Measurements from ENCODE around the gene OTUB1.

Gene OTUB1

DNA sequence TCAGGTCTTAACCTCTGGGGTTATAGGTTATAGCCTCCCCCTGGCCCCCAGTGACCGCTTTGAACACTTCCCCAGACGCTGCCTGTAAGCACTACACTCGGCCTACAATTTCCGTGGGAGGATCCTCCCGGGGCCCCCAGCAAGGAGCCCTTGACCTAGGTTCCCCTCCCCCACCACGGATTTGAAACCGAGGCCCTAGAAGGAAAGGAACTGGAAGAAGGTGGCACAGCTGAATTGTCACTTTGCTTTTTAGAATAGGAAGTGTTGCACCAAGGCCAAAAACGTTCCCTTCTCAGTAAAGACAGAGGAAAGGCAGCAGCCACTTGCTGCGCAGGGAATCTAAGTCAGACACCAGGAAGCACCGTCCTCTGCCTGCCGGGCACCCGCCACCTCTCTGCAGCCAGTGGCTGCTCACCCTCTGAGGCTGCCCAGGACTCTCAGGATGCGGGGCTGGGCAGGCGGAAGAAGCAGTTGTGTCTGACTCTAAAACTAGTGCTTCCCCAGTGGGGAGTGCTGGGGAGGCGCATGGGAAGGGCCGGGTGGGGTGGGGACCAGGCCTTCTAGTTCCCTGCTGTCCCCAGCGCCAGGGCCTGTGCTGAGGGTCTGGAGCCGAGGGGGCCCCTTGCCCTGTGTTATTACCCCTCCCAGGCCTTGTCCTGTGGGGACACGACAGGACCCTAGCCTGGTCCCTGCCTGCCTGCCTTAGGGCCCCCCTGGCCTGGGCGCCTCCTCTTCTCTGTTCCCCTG lies 41.6 kb downstream of the OTUB1 start:
- TF ChIP-seq FOXP2 (optimal IDR thresholded peaks at IDR 0.05; ENCODE audit: borderline replicate concordance, extremely low read depth, extremely low read length, insufficient read depth) (no peak), TAF1 (IDR thresholded peaks at IDR 0.05; ENCODE audit: borderline replicate concordance, insufficient read depth, low read length) (no peak), SIN3A (IDR thresholded peaks at IDR 0.05; ENCODE audit: borderline replicate concordance, insufficient read depth, low read length) (no peak), POLR2AphosphoS5 (IDR thresholded peaks at IDR 0.05; ENCODE audit: low read depth, low read length) (no peak)
- TF ChIP-seq, protein P1, sequence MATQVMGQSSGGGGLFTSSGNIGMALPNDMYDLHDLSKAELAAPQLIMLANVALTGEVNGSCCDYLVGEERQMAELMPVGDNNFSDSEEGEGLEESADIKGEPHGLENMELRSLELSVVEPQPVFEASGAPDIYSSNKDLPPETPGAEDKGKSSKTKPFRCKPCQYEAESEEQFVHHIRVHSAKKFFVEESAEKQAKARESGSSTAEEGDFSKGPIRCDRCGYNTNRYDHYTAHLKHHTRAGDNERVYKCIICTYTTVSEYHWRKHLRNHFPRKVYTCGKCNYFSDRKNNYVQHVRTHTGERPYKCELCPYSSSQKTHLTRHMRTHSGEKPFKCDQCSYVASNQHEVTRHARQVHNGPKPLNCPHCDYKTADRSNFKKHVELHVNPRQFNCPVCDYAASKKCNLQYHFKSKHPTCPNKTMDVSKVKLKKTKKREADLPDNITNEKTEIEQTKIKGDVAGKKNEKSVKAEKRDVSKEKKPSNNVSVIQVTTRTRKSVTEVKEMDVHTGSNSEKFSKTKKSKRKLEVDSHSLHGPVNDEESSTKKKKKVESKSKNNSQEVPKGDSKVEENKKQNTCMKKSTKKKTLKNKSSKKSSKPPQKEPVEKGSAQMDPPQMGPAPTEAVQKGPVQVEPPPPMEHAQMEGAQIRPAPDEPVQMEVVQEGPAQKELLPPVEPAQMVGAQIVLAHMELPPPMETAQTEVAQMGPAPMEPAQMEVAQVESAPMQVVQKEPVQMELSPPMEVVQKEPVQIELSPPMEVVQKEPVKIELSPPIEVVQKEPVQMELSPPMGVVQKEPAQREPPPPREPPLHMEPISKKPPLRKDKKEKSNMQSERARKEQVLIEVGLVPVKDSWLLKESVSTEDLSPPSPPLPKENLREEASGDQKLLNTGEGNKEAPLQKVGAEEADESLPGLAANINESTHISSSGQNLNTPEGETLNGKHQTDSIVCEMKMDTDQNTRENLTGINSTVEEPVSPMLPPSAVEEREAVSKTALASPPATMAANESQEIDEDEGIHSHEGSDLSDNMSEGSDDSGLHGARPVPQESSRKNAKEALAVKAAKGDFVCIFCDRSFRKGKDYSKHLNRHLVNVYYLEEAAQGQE (IDR thresholded peaks at IDR 0.05; ENCODE audit: insufficient read depth in 1 of 2, low read depth in 2 of 2, low read length in 2 of 2), result no peak

DNA sequence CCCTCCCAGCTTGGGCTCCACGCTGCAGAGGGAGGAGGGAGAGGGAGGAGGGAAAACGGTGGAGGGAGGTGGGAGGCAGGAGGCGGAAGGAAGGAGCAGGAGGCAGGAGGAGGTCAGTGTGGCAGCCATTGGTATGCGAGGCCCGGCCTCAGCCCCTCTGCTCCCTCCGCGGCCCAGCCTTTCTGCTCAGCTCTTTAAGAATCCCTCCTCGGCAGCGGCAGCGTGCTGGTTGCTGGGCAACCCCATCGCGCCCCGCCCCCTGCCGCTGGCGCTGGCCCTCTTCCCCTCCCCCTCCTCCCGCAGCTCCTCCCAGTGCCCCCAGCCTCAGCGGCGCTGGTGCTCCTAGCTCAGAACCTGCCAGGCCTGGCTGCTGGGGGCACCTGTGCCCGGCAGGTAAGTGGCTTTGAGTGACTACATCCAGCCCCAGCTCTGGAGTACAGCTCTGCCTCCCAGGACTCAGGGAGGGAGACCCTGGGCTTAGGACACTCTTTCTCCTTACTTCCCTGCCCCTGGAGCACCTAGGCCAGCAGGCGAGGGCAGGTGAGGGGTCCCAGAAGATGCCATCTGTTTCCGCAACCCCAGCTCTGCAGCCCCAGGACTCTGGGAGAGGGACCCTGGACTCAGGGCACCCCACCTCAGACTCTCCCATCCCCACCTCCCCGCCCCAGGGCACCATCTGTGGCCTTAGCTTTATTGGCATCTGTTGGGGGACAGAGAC lies 42.3 kb downstream of the OTUB1 start:
- TF ChIP-seq SIN3A (IDR thresholded peaks at IDR 0.05; ENCODE audit: borderline replicate concordance, insufficient read depth, low read length) (no peak), FOXP2 (optimal IDR thresholded peaks at IDR 0.05; ENCODE audit: borderline replicate concordance, extremely low read depth, extremely low read length, insufficient read depth) (no peak), POLR2AphosphoS5 (IDR thresholded peaks at IDR 0.05; ENCODE audit: low read depth, low read length) (no peak), TAF1 (IDR thresholded peaks at IDR 0.05; ENCODE audit: borderline replicate concordance, insufficient read depth, low read length) (no peak)
- TF ChIP-seq, protein P1 (IDR thresholded peaks at IDR 0.05; ENCODE audit: insufficient read depth in 1 of 2, low read depth in 2 of 2, low read length in 2 of 2), result no peak

DNA sequence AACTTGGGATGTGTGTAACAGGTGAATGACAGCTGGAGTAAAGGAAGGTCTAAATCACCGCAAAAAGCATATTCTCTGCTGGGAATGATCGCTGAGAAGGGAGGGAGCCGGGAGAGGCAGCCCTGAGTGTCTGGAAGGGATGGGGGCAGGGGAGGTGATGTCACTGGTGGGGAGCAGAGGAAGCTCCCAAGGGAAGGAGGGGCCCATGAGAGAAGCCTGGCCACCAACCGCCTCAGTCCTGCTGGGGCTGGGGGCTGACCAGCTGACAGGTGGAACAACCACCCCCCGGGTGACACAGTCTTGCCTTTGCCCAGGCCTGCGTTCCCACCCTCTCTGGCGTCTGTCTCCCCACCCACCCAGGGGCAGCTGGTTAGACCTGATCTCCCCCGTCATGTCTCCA lies 43.5 kb downstream of the OTUB1 start:
- TF ChIP-seq, protein P1 (IDR thresholded peaks at IDR 0.05; ENCODE audit: insufficient read depth in 1 of 2, low read depth in 2 of 2, low read length in 2 of 2), result no peak
- TF ChIP-seq SIN3A (IDR thresholded peaks at IDR 0.05; ENCODE audit: borderline replicate concordance, insufficient read depth, low read length) (no peak), TAF1 (IDR thresholded peaks at IDR 0.05; ENCODE audit: borderline replicate concordance, insufficient read depth, low read length) (no peak), POLR2AphosphoS5 (IDR thresholded peaks at IDR 0.05; ENCODE audit: low read depth, low read length) (no peak), FOXP2 (optimal IDR thresholded peaks at IDR 0.05; ENCODE audit: borderline replicate concordance, extremely low read depth, extremely low read length, insufficient read depth) (no peak)

DNA sequence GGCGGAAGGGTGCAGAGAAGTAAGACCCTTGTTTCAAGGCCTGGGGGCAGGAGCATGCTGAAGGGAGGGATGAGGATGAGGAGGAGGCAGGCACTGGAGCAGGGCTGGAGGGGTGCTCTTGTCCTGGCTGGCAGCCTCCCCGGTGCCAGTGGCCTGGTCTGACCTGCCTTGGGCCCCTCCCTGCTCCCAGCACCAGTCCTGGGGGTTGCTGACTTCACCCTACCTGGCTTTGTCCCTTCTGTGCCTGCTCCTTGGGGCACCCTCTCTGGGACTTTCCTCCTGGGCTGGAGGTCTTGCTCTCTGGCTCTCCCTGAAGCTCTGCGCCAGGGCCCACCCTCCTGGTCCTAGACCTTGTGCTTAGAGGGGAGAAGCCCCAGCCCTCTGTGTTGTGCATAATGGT lies 44.8 kb downstream of the OTUB1 start:
- TF ChIP-seq FOXP2 (optimal IDR thresholded peaks at IDR 0.05; ENCODE audit: borderline replicate concordance, extremely low read depth, extremely low read length, insufficient read depth) (no peak), POLR2AphosphoS5 (IDR thresholded peaks at IDR 0.05; ENCODE audit: low read depth, low read length) (no peak), TAF1 (IDR thresholded peaks at IDR 0.05; ENCODE audit: borderline replicate concordance, insufficient read depth, low read length) (no peak), SIN3A (IDR thresholded peaks at IDR 0.05; ENCODE audit: borderline replicate concordance, insufficient read depth, low read length) (no peak)
- TF ChIP-seq, protein P1 (IDR thresholded peaks at IDR 0.05; ENCODE audit: insufficient read depth in 1 of 2, low read depth in 2 of 2, low read length in 2 of 2), result no peak

All from PFSK-1 (cell line).